ENCODE measurements around the gene SAMD14. TPM values are rescaled to one million over a fixed set of nuclear protein-coding genes. Genes with fewer than 3 reads are reported as not detected.

SAMD14 gene
- total and polyA plus RNA-seq, 12 donors, result 1.1 to 12.6 (median 3.3) TPM

DNA sequence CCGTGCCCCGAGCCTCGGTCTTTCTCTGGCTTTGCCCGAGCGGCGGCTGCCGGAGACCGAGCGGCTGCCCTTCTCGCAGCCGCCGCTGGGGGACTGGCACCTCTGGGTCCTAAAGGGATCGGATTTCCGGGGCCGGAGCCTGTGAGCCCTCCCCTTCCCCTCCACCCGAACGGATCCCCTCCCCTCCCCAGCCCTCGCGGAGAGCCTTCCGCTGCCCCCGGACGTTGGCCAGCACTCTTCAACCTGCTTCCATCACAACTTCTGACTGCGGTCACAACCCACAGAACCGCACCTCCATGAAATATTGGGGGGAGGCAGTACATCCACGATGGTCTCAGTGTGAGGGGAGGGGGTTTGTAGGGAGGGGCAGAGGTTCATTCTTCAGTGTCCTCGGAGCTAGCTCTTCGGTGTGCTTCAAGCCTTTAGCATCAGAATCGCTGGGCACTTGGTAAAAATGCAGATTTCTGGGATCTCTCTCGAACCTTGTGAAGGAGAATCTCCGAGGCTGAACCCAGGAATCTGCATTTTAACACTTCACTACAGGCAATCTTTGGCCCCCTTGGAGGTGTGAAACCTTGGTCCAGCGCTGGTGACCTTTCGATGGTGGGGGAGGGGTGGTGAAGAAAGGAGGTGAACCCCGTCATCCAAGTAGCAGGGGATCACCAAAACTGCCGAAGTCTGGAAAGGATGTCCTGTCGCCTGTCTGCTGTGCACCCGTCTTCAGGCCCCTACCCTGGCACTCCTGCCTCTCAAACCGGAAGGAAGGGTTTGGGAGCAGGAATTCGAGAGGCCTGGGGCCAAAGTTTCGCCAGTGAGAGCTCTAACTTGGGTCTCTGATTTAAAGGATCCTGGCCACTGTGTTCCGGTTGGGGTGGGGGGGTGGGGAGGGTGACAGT lies 21.3 kb upstream of the SAMD14 start:
- H3K4me1 ChIP-seq (replicated peaks in 1 of 2), result peaks cover 73 to 74% of the 10 kb centered on the region in 2 donors

DNA sequence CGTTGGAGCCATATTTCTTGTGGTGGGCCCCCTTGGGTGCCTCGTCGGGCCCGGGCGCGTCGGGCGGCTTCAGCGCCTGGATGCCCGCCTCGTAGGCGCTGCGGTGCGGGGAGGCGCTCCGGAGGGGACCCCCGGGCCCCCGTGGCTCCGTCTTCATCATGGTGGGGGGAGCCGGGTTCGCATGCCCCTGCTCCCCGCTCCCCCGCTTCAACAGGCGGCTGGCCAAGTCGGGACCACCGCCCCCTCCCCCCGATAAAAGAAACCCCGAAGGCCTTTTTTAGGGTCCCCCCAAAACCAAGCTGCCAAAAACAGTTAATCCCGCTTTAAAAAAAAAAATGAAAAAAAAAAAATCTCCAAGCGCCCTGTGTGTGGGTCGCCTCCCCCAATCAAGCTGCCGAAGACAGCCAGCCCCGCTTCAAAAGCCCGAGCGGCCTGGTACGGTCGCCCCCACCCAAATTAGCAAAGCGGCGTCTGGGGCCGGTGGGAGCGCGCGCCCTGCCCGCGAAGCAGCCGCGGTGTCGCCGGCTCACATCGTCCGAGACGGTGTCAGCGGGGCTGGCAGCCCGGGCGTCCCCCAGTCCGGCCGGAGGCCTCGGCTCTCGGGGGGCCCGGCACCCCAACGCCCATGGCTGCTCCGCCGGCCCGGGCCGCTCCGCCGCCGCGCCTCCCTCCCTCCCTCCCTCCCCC lies 20.5 kb upstream of the SAMD14 start, which contains the start of gene PPP1R9B:
TSS of gene PPP1R9B (minus strand) at position 324 of the 687 bp plus-strand sequence. CDS start at position 160, 164 bp downstream.
- TF ChIP-seq POLR2A (IDR thresholded peaks at IDR 0.05), result no peak
- TF ChIP-seq, protein P1, sequence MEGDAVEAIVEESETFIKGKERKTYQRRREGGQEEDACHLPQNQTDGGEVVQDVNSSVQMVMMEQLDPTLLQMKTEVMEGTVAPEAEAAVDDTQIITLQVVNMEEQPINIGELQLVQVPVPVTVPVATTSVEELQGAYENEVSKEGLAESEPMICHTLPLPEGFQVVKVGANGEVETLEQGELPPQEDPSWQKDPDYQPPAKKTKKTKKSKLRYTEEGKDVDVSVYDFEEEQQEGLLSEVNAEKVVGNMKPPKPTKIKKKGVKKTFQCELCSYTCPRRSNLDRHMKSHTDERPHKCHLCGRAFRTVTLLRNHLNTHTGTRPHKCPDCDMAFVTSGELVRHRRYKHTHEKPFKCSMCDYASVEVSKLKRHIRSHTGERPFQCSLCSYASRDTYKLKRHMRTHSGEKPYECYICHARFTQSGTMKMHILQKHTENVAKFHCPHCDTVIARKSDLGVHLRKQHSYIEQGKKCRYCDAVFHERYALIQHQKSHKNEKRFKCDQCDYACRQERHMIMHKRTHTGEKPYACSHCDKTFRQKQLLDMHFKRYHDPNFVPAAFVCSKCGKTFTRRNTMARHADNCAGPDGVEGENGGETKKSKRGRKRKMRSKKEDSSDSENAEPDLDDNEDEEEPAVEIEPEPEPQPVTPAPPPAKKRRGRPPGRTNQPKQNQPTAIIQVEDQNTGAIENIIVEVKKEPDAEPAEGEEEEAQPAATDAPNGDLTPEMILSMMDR (IDR thresholded peaks at IDR 0.05), result no peak
- WGBS, 4 donors, result 0 to 2% (median 1%) methylated on average over 14 to 68 of the region's 69 CpGs
- Histone ChIP-seq H3K36me3 (replicated peaks in 1 of 2) (no peaks in the 10 kb centered on the region), H3K4me3 (peak within 1 kb of the TSS; percentile 38 to 92 (median 64)), H3K4me1 (replicated peaks in 1 of 2) (peaks cover 74 to 79% of the 10 kb centered on the region in 2 donors), H3K9me3 (replicated peaks in 1 of 3) (no peaks in the 10 kb centered on the region), H3K27ac (peak within 1 kb of the TSS; percentile 49 to 94 (median 89)), H3K27me3 (no peaks in the 10 kb centered on the region)
- peak in 1 of 7 donors; percentile 46 for DNase-seq
- intact Hi-C loops (cut with DNase I), result no loop called here

More for the DNA sequence above, 21.3 kb upstream of the SAMD14 start:
- Histone ChIP-seq H3K4me3 (peak overlapping the region in 3 of 4 donors; percentile 2 to 92 (median 60)), H3K27ac (peak overlapping the region; percentile 49 to 94 (median 89)), H3K36me3 (replicated peaks in 1 of 2) (no peaks in the 10 kb centered on the region), H3K27me3 (no peaks in the 10 kb centered on the region), H3K9me3 (replicated peaks in 1 of 3) (no peaks in the 10 kb centered on the region)
- 0 to 2% (median 1%) methylated on average over 10 to 40 of the region's 40 CpGs for WGBS, 4 donors
- intact Hi-C loops (cut with DNase I), result no loop called here
- peak; percentile 88 to 92 (median 91) for DNase-seq
- TF ChIP-seq POLR2A (IDR thresholded peaks at IDR 0.05), result peak in 1 of 2 donors; percentile 38
- TF ChIP-seq, protein P1 (IDR thresholded peaks at IDR 0.05), result peak; percentile 43 to 86 (median 63)

DNA sequence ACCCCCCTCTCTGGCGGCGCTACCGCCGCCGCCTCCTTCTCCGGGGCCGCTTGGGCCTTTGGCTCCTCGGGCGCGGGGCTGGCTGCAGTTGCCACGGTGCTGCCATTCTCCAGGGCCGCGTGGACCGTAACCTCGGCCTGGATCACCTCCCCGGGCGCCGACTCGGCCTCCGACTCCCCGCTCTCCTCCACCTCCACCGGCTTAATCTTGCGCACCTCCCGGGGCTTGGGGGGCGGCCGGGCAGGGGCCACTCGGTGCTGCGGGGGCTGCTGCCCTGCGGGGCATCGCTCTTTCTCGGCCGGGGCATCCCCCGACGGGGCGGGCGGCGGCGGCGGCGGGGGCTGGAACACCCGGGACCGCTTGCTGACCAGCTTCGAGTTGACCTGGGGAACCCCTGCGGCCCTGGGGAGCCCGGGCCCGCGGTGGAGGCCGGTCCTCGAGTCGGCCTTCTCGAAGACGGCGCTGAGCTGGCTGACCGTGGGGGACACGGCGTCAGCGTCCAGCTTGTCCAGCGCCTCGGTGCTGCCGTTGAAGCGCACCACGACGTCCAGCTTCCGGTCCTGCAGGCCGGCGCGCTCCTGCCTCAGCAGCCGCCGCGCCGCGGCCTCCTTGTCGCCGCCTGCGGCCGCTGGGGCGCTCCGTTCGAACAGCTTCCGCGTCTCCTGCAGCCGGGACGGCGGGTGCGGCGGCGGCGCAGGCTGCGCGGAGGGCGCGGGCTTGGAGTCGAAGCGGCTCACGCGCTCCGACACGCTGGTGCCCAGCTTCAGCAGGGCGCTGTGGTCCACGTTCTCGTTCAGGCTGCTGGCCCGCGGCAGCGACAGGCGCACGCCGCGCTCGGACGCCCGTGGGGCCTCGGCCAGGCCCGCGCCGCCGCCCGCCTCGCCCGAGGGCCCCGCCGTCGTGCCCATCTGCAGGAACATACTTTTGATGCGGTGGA lies 19.7 kb upstream of the SAMD14 start:
- intact Hi-C loops (cut with DNase I), result loop anchor here in 1 of 2 donors (5.0 kb wide), 1 partner anchor 52 kb away; the partner anchor contains the start of gene PDK2
- TF ChIP-seq POLR2A (IDR thresholded peaks at IDR 0.05), result peak in 1 of 2 donors; percentile 64
- TF ChIP-seq, protein P1 (IDR thresholded peaks at IDR 0.05), result peak in 2 of 6 experiments; percentile 13 to 46
- peaks cover 0 to 6% of the 10 kb centered on the region in 2 donors for H3K36me3 ChIP-seq (replicated peaks in 1 of 2)
- no peaks in the 10 kb centered on the region for H3K9me3 ChIP-seq (replicated peaks in 1 of 3)
- H3K27me3 ChIP-seq, result no peaks in the 10 kb centered on the region
- peak overlapping the region; percentile 22 to 94 (median 89) for H3K27ac ChIP-seq
- H3K4me3 ChIP-seq, result peak overlapping the region; percentile 23 to 92 (median 64)
- peaks cover 73 to 80% of the 10 kb centered on the region in 2 donors for H3K4me1 ChIP-seq (replicated peaks in 1 of 2)
- 0 to 4% (median 1%) methylated on average over 18 to 123 of the region's 123 CpGs for WGBS, 4 donors
- peak in 5 of 7 donors; percentile 53 to 78 (median 70) for DNase-seq
